Endothelial cell of umbilical vein (primary cell): ENCODE results near the gene PDGFRB. TPM values are rescaled to one million over a fixed set of nuclear protein-coding genes. Genes with fewer than 3 reads are reported as not detected.

Experiments used
- BruUV-seq: library from RNA; stranded (reverse); fragments of 400-500 nt; replicated peaks from 2 replicates; lab custom pipeline; 2021; lab: Mats Ljungman, UMichigan
- CTCF ChIA-PET: fragments of 300-600, 350-600 bp; sonication (Branson Sonifier 250); formaldehyde crosslinking; loops from one replicate; lab custom pipeline; 2021; ENCODE audit warnings: antibody characterized with exemption, inconsistent platforms; lab: Charles Lee
- POLR2A ChIA-PET: fragments of 300-600, 350-600 bp; sonication (Branson Sonifier 250); formaldehyde crosslinking; loops from one replicate; lab custom pipeline; 2021; ENCODE audit warnings: antibody characterized with exemption, inconsistent platforms; lab: Charles Lee
- DNase-seq: peaks from one replicate; pipeline ENCODE4 v3.0.0-alpha.2; 2011; ENCODE audit warnings: low read depth, low spot score
- FAIRE-seq: peaks from 2 replicates; lab custom pipeline; 2011; peaks lifted over from hg19 to GRCh38; lab: Jason Lieb, UNC
- H2AFZ ChIP-seq: 2 replicates; pipeline ENCODE4 v1.6.0; 2012; ENCODE audit warnings: low read depth, low read length, control low read depth, inconsistent platforms
- H3K27ac ChIP-seq: 2 replicates; pipeline ENCODE4 v1.5.1; 2011; ENCODE audit warnings: low read depth, mild to moderate bottlenecking, control low read depth, low read length, moderate library complexity; ENCODE audit not compliant: insufficient read depth
- H3K27me3 ChIP-seq, 2 experiments: 2 replicates each; pipeline versions ENCODE4 v1.6.0 to v1.6.1; 2011; ENCODE audit warnings: low read length in 2 of 2, mixed read lengths in 1 of 2; ENCODE audit not compliant: control insufficient read depth in 2 of 2, insufficient read depth in 2 of 2
- H3K36me3 ChIP-seq, 2 experiments: 2 replicates in 1 of 2; 3 replicates in 1 of 2; pipeline ENCODE4 v1.5.1; 2011; ENCODE audit warnings: low read length in 2 of 2, mild to moderate bottlenecking in 1 of 2, moderate library complexity in 1 of 2; ENCODE audit not compliant: control insufficient read depth in 2 of 2, insufficient read depth in 2 of 2; ENCODE audit errors: extremely low read depth in 1 of 2
- H3K4me1 ChIP-seq: 3 replicates; pipeline ENCODE4 v1.5.1; 2011; ENCODE audit warnings: mild to moderate bottlenecking, low read length; ENCODE audit not compliant: control insufficient read depth, insufficient read depth; ENCODE audit errors: extremely low read depth
- H3K4me2 ChIP-seq: 2 replicates; pipeline ENCODE4 v1.6.1; 2011; ENCODE audit warnings: low read length, control low read depth, mixed read lengths; ENCODE audit not compliant: insufficient read depth
- H3K4me3 ChIP-seq, 3 experiments: fragments of 200-600 bp in 1 of 3; sonication (generic), shearing (Covaris generic) in 1 of 3; replicated peaks in 1 of 3; 2 replicates each; pipeline ENCODE4 v1.5.1; 2011 to 2016; ENCODE audit warnings: control low read depth in 3 of 3, low read length in 3 of 3, mild to moderate bottlenecking in 2 of 3, inconsistent platforms in 1 of 3, low read depth in 1 of 3, moderate library complexity in 1 of 3; ENCODE audit not compliant: insufficient read depth in 1 of 3
- H3K79me2 ChIP-seq: 2 replicates; pipeline ENCODE4 v1.6.0; 2012; ENCODE audit warnings: low read length, inconsistent platforms; ENCODE audit not compliant: control insufficient read depth, insufficient read depth
- H3K9ac ChIP-seq: replicated peaks from 2 replicates; pipeline ENCODE3; 2011; ENCODE audit warnings: low read length, control low read depth; ENCODE audit not compliant: insufficient read depth; ENCODE audit errors: extremely low read depth
- H3K9me1 ChIP-seq: replicated peaks from 3 replicates; pipeline ENCODE4 v1.6.0; 2011; ENCODE audit warnings: mild to moderate bottlenecking, low read length; ENCODE audit not compliant: control insufficient read depth, insufficient read depth; ENCODE audit errors: extremely low read depth
- H3K9me3 ChIP-seq: replicated peaks from 2 replicates; pipeline ENCODE4 v1.5.1; 2012; ENCODE audit warnings: low read length, inconsistent platforms; ENCODE audit not compliant: control insufficient read depth, insufficient read depth
- H4K20me1 ChIP-seq: replicated peaks from 2 replicates; pipeline ENCODE3; 2011; ENCODE audit warnings: mild to moderate bottlenecking, low read length; ENCODE audit not compliant: control insufficient read depth, insufficient read depth; ENCODE audit errors: extremely low read depth
- CTCF ChIP-seq, 2 donors: IDR thresholded peaks; 1 replicate in 1 of 2; 2 replicates in 1 of 2; pipeline ENCODE4 v1.5.1; 2011; ENCODE audit warnings: low read length in 2 of 2, mild to moderate bottlenecking in 2 of 2, moderate library complexity in 2 of 2, control low read depth in 1 of 2, inconsistent platforms in 1 of 2, low read depth in 1 of 2; ENCODE audit not compliant: insufficient read depth in 1 of 2; ENCODE audit errors: extremely low read depth in 1 of 2
- EZH2 ChIP-seq: IDR thresholded peaks from 2 replicates; pipeline ENCODE4 v1.6.1; 2012; ENCODE audit warnings: borderline replicate concordance, low read depth, mild to moderate bottlenecking, moderate library complexity, low read length, inconsistent platforms; ENCODE audit not compliant: severe bottlenecking
- FOS ChIP-seq: IDR thresholded peaks from 2 replicates; pipeline ENCODE4 v1.6.1; 2011; ENCODE audit warnings: mild to moderate bottlenecking, low read length, moderate library complexity, borderline replicate concordance; ENCODE audit not compliant: insufficient read depth
- GATA2 ChIP-seq: IDR thresholded peaks from 2 replicates; pipeline ENCODE4 v1.7.0; 2011; ENCODE audit warnings: low read depth, mild to moderate bottlenecking, moderate library complexity, mixed read lengths, low read length; ENCODE audit not compliant: insufficient read length, insufficient read depth
- JUN ChIP-seq: IDR thresholded peaks from 2 replicates; pipeline ENCODE4 v1.6.1; 2011; ENCODE audit warnings: borderline replicate concordance, low read depth; ENCODE audit not compliant: insufficient read length, insufficient read depth
- MAX ChIP-seq: IDR thresholded peaks from 2 replicates; pipeline ENCODE4 v1.6.1; 2011; ENCODE audit not compliant: insufficient read depth, insufficient read length
- MYC ChIP-seq: IDR thresholded peaks from one replicate; pipeline ENCODE4 v1.6.1; 2011; ENCODE audit warnings: mild to moderate bottlenecking, low read depth, low read length
- POLR2A ChIP-seq: IDR thresholded peaks from 2 replicates; pipeline ENCODE4 v1.6.1; 2012; ENCODE audit warnings: low read depth, mild to moderate bottlenecking, control low read depth, low read length
- POLR2AphosphoS5 ChIP-seq: IDR thresholded peaks from 2 replicates; pipeline ENCODE4 v1.6.1; 2012; ENCODE audit warnings: low read depth, mild to moderate bottlenecking, control low read depth, low read length, moderate library complexity; ENCODE audit not compliant: insufficient read depth
- dilution Hi-C: fragments of 300-500 bp; cut with MboI; formaldehyde crosslinking; loops from one replicate; pipeline ENCODE4 v1.15.0; 2019; ENCODE audit warnings: low sequenced_read_pairs; ENCODE audit not compliant: extremely low pct_ligation_motif_present
- intact Hi-C: fragments of 100-400 bp; cut with micrococcal nuclease; formaldehyde crosslinking; loops from one replicate; pipeline ENCODE4 v1.10.0; 2022
- polyA plus RNA-seq, 4 experiments: library from polyadenylated mRNA; depleted of rRNA in 3 of 4; stranded (reverse) in 3 of 4; unstranded in 1 of 4; fragments of >200 nt; gene quantifications; 2 replicates each; pipeline versions ENCODE4 v1.2.1 to v1.2.3, GENCODE V29; 2011 to 2012; ENCODE audit warnings: missing spikeins in 1 of 4
- total RNA-seq: library from RNA; stranded (reverse); gene quantifications from 2 replicates; pipeline ENCODE4 v1.2.3, GENCODE V29; 2021

Gene PDGFRB
- total and polyA plus RNA-seq, 2 donors (not counting 3 experiments of a cell fraction or from before 2014, with no cell fraction given): 1.4 to 1.7 TPM

- dilution Hi-C loops: no loop called here
- intact Hi-C loops: no loop called here
- CTCF ChIA-PET: interaction anchor here (1.2 kb wide), 1 partner anchor 10 kb away, joined by 3 read pairs; no protein-coding TSS in a partner anchor
- DNase-seq (no peak), FAIRE-seq (no peak)
- Histone ChIP-seq H3K27me3 (peaks cover 55 to 58% of the 10 kb centered on the region in 2 experiments), H3K9ac (no peak overlapping the region), H3K4me1 (no peaks in the 10 kb centered on the region), H3K36me3 (no peaks in the 10 kb centered on the region), H3K4me2 (no peak overlapping the region), H3K4me3 (no peak overlapping the region), H3K79me2 (no peaks in the 10 kb centered on the region), H3K27ac (no peak overlapping the region), H3K9me3 (no peaks in the 10 kb centered on the region), H2AFZ (no peak overlapping the region), H4K20me1 (no peaks in the 10 kb centered on the region), H3K9me1 (no peaks in the 10 kb centered on the region)
- POLR2A ChIA-PET: no interaction called here
- no TSS peak for BruUV-seq
- TF ChIP-seq FOS (no peak), POLR2A (no peak), MAX (no peak), EZH2 (no peak), GATA2 (no peak), POLR2AphosphoS5 (no peak), JUN (no peak), CTCF (IDR thresholded peaks at IDR 0.05; ENCODE audit: extremely low read depth in 1 of 2, insufficient read depth in 1 of 2, low read depth in 1 of 2, low read length in 2 of 2) (no peak), MYC (no peak)
Measured at GRCh38 chr5:150189326-150189725, 33.7 kb upstream of the PDGFRB start.
